Upper lobe of right lung (tissue), 1 donor: ENCODE data around the gene CMSS1. TPM values are rescaled to one million over a fixed set of nuclear protein-coding genes. Genes with fewer than 3 reads are reported as not detected.

Experiments
- ATAC-seq: fragments of 200-7000 bp; cut with Tn5 transposase; one replicate; pipeline ENCODE4 v1.9.1; 2020; ENCODE audit warnings: mild to moderate bottlenecking, moderate library complexity
- DNase-seq: peaks from one replicate; pipeline ENCODE4 v3.0.0-alpha.2; 2020
- H3K27ac ChIP-seq: fragments of 200-600 bp; one replicate; pipeline ENCODE4 v1.8.0; 2022
- H3K27me3 ChIP-seq: fragments of 200-600 bp; one replicate; pipeline ENCODE4 v1.8.0; 2022; ENCODE audit warnings: mild to moderate bottlenecking
- H3K36me3 ChIP-seq: fragments of 200-600 bp; one replicate; pipeline ENCODE4 v1.8.0; 2022
- H3K4me1 ChIP-seq: fragments of 200-600 bp; one replicate; pipeline ENCODE4 v1.8.0; 2022
- H3K4me3 ChIP-seq: fragments of 200-600 bp; one replicate; pipeline ENCODE4 v1.8.0; 2022; ENCODE audit warnings: mild to moderate bottlenecking
- H3K9me3 ChIP-seq: fragments of 200-600 bp; one replicate; pipeline ENCODE4 v1.8.0; 2022
- intact Hi-C: fragments of 100-400 bp; cut with DNase I; formaldehyde crosslinking; loops from one replicate; pipeline ENCODE4 v1.11.0; 2022
- total RNA-seq: library from RNA; stranded (reverse); fragmentation: NEBNext Ultra II Directional; extraction: Animal tissue kit (Norgen Biotek cat#: 25700); gene quantifications from one replicate; pipeline ENCODE4 v1.2.1, GENCODE V29; 2021
- TF ChIP-seq, protein P1 (sequence below): fragments of 200-600 bp; IDR thresholded peaks from one replicate; pipeline ENCODE4 v1.8.0; 2022; ENCODE audit warnings: antibody characterized with exemption
- donor health status: DM: no; HTN: yes; CAD: no; lungs with severe emphysema.

CMSS1 gene
- total RNA-seq, 1 donor from 2014 or later: 20.6 TPM

DNA sequence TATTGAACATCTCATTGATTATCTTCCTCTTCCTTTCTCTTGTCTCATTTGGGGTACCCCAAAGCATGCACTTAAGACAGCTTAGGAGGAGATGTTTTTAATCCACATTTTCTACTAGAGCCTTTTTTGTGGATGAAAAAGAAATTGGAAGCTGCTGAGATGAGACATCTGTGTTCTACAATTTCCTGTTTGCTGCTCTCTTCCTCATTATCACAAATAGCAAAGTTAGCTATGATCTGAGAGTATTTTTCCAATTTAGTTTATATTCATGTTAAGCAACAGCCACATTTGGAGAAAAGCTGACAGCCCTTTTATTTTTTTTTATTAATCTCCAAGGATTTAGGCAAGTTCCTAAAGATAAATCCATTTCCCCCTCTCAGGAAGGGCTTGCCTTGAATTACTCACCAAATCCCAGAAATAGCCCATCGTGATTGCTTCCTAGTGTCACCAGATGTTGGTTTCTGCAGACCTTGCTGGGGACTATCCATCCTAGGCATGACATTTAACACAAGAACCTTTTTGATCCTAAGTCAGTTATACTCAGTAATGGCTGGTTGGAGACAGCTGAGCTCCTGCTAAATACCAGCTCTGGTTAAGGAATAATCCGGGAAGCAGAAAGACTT is 367.4 kb downstream of the CMSS1 start:
- TF ChIP-seq, protein P1, sequence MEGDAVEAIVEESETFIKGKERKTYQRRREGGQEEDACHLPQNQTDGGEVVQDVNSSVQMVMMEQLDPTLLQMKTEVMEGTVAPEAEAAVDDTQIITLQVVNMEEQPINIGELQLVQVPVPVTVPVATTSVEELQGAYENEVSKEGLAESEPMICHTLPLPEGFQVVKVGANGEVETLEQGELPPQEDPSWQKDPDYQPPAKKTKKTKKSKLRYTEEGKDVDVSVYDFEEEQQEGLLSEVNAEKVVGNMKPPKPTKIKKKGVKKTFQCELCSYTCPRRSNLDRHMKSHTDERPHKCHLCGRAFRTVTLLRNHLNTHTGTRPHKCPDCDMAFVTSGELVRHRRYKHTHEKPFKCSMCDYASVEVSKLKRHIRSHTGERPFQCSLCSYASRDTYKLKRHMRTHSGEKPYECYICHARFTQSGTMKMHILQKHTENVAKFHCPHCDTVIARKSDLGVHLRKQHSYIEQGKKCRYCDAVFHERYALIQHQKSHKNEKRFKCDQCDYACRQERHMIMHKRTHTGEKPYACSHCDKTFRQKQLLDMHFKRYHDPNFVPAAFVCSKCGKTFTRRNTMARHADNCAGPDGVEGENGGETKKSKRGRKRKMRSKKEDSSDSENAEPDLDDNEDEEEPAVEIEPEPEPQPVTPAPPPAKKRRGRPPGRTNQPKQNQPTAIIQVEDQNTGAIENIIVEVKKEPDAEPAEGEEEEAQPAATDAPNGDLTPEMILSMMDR: no peak
- ATAC-seq: no peak
- Histone ChIP-seq H3K4me3 (no peak overlapping the region), H3K27me3 (no peaks in the 10 kb centered on the region), H3K4me1 (peaks cover 9% of the 10 kb centered on the region), H3K36me3 (no peaks in the 10 kb centered on the region), H3K9me3 (peaks cover 6% of the 10 kb centered on the region), H3K27ac (no peak overlapping the region)
- DNase-seq: no peak
- intact Hi-C loops: no loop called here

DNA sequence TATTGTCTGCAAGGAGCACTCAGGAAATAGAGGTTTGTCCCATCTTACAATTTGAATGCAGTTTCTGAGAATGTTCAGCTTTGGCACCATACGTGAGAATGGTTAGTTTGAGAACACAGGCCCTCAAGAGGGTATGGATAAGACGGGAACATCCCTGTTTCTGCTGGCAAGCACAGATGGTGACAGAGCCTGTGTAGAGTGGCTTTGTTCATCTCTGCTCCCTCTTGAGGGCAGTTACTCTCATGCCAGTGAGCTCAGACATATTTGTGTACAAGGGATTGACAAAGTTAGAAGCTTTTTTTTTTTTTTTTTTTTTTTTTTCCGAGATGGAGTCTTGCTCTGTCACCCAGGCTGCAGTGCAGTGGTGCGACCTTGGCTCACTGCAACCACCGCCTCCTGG is 368.2 kb downstream of the CMSS1 start:
- H3K36me3 ChIP-seq: no peaks in the 10 kb centered on the region
- no peaks in the 10 kb centered on the region for H3K9me3 ChIP-seq
- intact Hi-C loops: no loop called here
- ATAC-seq: no peak
- H3K27ac ChIP-seq: no peak overlapping the region
- H3K27me3 ChIP-seq: no peaks in the 10 kb centered on the region
- peaks cover 9% of the 10 kb centered on the region for H3K4me1 ChIP-seq
- TF ChIP-seq, protein P1: no peak
- no peak for DNase-seq
- no peak overlapping the region for H3K4me3 ChIP-seq

DNA sequence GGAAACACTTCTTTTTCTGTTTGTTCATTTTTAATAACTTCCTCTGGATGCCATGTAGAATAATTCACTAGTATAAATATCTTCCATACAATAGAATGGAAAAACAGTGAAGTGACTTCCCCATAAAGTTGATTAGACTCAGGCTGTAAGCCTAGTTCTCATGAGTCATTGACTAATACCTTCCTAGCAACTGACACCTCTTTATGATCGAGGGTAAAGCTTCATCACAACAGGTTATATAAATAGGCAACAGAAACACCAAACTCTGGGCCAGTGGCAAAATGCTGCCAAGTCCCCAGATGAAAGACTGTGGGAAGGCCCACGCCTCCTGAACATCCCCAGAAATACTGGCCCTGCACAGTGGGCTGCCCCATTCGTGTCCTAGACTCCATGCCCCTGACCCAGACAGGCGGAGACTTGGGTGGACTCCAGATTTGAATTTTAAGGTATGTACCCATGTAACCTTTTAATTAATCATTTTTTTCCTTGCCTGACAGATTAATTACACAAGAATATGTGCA is 371.8 kb downstream of the CMSS1 start:
- intact Hi-C loops: no loop called here
- TF ChIP-seq, protein P1: no peak
- Histone ChIP-seq H3K36me3 (no peaks in the 10 kb centered on the region), H3K27ac (no peak overlapping the region), H3K4me1 (peaks cover 9% of the 10 kb centered on the region), H3K27me3 (no peaks in the 10 kb centered on the region), H3K9me3 (no peaks in the 10 kb centered on the region), H3K4me3 (no peak overlapping the region)
- DNase-seq (no peak), ATAC-seq (no peak)

DNA sequence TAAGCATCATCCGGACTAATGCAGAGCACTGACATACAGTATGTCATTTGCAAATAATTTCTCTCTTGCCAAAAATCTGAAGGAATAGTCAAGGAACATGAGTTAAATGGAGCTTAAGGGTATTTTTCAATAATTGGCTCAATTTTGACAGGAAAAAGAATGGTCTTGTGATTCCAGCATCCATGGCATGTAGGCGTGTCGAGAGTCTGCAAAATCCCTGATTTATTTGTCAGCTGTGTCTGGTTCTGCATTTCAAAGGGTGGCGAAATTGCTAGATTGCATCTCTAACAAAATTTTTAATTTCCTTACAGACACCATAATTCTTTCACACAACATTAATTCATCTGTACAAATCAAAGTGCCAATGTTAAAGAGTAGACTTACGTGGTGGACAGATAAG is 377.7 kb downstream of the CMSS1 start:
- Histone ChIP-seq H3K27ac (no peak overlapping the region), H3K36me3 (no peaks in the 10 kb centered on the region), H3K27me3 (no peaks in the 10 kb centered on the region), H3K9me3 (no peaks in the 10 kb centered on the region), H3K4me3 (no peak overlapping the region), H3K4me1 (no peaks in the 10 kb centered on the region)
- TF ChIP-seq, protein P1: no peak
- DNase-seq: no peak
- intact Hi-C loops: no loop called here
- no peak for ATAC-seq

DNA sequence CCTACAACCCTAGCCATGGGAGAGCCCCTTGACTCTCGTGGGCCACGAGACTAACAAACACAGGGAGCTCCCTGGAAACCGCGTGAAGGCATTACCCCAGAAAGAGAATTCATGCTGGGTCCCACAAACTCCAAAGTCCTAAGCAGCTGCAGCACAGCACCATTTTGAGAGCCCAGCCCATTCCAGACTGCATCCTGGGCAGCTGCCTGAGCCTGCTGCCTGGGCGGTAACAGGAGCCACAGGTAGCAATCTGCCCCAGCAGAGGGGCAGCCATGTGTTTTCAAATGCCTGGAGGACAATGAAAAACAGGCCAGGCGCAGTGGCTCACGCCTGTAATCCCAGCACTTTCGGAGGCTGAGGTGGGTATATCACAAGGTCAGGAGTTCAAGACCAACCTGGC is 380.2 kb downstream of the CMSS1 start:
- H3K27me3 ChIP-seq: no peaks in the 10 kb centered on the region
- no peaks in the 10 kb centered on the region for H3K36me3 ChIP-seq
- TF ChIP-seq, protein P1: no peak
- ATAC-seq (no peak), DNase-seq (no peak)
- intact Hi-C loops: no loop called here
- H3K4me3 ChIP-seq: no peak overlapping the region
- no peaks in the 10 kb centered on the region for H3K4me1 ChIP-seq
- H3K9me3 ChIP-seq: no peaks in the 10 kb centered on the region
- H3K27ac ChIP-seq: no peak overlapping the region
